HG02759 (cell line): ENCODE measurements around the gene GABPA.
"Not testable (repeated sequence)": the region's sequence is repeated elsewhere in the genome, so short reads cannot be mapped to it uniquely, and the experiment has no call there.

Experiments
- ATAC-seq: cut with Tn5 transposase; IDR thresholded peaks from one replicate; pipeline ENCODE4 v1.9.1; 2021; ENCODE audit warnings: mild to moderate bottlenecking, moderate library complexity; ENCODE audit not compliant: unreplicated experiment

GABPA gene

DNA sequence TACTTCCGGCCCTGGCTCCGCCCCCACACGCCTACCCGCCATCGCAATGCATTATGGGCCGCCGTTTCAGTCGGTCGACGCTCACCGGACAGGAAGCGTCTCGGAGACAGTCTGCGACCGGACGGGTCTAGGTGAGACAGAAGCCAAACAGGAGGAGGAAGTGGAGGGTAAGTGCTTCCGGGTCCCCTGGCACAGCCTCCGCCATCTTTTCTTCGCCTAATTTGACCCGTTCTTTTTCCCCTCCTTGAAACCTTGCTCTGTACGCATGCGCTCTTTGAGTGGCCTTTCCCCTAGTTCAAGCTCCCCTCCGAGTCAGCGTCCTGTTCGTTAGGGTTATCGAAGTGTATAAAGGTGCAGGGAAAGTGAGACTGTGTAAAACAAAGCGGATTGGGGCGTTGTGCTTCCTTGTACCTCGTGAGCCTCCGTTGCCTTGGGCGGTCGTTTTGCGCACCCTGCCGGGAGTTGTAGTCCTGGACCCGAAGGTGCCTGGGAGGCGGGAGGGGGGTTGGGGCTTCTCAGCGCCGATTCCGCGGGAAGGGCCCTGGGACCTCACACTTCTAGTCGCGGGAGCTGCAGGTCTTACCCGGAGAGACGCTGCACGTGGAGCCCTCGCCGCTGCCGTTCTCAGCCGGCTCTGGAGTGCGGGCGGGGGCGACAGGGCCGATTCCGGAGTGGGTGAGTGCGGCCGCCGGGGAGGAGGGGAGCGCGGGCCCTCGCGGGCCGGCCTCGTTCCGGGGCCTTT lies at the start of gene GABPA, which contains the start of gene ATP5PF:
Gene GABPA, plus strand, starts transcription at position 69 of the 742 bp plus-strand sequence. CDS start 6,627 bp downstream, outside the sequence.
Gene ATP5PF, minus strand, starts transcription at position 1 of the 742 bp plus-strand sequence. CDS start 5,110 bp downstream, outside the sequence.
- ATAC-seq: peak; percentile 88

DNA sequence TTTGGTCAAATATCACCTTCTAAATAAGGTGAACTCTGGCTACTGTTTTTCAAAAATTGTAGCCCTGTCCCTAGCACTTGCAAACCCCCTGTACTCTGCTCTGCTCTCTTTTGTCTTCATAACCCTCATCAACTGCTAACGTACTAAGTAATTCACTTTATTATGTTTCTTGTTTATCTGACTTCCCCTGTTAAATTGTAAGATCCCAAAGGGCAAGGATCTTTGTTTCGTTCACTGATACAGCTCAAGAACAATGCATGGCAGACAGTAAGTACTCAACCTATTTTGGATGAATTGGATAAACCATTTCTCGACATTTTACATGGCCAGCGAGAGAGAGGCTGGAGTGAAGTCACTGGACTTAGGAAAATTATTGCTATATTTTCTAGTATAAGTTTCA lies 47.0 kb upstream of the GABPA start:
- ATAC-seq: no peak

DNA sequence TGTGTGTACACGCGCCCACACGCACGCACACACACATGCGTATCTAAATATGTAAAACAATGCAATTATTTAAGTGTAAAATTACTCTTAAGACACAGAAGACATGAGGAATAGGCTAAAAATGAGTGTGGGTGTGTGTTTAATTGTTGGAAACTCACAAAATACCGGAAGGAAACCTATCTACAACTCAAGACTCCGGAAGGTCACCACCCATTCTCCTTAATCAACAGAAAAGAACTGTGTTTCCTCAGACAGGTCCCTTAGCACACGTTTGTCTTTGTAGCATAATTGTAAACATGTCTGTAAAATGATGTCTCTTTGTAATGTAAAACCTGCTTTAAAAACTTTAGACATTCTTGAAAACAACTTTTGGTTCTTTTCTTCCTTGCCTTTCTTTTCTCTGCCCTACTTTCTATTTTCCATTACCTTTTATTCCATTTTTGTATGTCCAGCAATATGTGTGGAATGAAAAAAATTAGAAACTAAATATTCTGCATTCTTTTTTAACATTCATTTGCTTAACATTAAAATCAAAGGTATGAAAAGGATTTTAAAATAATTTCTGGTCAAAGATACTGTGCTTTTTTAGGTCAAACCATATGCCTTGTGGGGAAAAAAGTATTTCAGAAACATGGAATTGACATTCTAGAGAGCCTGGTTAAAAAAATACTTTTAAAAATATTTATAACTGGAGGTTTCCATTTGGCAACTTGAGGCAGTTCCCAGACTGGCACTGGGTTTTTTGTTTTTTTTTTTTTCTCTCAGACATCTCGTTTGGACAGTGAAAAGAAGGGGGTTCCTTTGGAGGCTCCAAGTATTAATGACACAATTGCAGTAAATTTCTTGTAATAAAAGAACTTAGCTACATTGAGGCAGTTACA lies 46.3 kb upstream of the GABPA start:
- ATAC-seq: no peak

DNA sequence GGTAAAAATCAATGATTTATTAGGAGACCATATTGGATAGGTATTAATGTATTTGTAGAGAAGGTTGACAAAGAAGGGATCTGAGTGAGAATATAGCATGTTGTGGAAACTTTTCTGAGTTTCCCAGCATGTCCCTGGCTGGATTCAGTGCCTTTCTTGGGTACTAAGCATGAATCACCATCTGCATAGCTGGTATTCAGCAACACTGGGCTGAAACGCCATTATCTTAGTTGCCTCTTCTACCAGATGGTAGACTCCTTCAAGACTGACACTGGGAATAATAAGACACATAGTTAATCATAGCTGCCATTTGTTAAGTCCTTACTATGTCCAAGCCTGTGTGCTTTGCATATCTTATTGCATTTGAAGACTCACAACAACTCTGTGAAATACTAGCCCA lies 45.5 kb upstream of the GABPA start:
- ATAC-seq: no peak

DNA sequence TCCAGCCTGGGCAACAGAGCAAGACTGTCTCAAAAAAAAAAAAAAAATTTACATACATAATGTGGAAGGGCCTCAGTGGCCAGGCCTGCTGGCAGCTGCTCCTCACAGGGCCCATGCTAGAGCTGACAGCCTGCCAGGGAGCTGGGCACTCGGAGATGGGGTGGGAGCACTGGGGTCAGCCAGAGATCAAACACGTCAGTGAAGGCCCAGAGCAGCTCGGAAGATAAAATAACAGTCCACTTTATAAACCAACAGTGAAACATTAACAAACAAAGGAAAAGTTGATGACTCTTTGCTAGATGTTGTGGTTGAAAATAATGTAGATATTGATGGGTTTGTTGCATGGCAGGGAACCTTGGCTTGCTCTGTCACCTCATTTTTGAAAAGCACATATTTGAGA lies 42.8 kb upstream of the GABPA start:
- ATAC-seq: no peak

DNA sequence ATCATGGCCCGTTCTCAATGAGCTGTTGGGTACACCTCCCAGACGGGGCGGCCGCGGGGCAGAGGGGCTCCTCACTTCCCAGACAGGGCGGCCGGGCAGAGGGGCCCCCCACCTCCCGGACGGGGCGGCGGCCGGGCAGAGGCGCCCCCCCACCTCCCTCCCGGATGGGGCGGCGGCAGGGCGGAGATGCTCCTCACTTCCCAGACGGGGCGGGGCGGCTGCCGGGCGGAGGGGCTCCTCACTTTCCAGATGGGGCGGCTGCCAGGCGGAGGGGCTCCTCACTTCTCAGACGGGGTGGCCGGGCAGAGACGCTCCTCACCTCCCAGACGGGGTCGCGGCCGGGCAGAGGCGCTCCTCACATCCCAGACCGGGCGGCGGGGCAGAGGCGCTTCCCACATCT lies 39.3 kb upstream of the GABPA start:
- ATAC-seq: not testable (repeated sequence)

DNA sequence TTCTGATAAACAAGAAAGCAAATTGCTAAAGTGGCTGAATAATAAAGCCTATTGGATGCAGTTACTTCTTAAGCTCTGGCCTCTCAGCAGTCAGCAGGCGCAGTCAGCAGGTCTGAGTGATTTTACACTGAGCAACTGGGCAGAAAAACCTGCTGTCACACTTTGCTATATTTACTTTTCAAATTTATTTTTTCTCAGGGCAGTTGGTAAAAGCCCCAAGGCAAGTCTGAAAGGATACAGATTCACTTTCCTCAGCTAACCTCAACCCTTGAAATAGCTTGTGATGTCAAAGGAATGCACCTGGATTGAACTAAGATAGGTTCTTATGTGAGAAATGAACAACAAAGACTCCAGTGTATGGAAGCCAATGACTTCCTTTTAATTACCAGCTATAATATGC lies 34.0 kb upstream of the GABPA start:
- ATAC-seq: no peak

DNA sequence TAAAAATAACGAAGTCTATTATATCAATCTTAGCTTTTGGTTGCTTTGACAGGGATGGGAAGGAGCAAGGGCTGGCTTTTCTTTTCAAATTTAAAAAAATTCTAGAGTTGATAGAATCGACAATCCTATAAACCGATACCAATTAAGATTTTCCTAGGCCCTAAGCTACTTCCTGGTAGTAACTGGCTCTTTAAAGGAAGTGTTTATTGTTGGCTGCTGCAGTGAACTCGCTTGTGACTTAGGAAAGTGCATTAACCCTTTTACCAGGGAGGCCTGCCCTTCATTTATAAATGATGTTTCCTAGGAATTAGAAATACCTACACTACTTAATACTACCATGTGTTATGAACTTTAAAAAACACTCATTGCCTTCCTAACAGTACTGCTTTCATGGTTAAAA lies 33.2 kb upstream of the GABPA start:
- no peak for ATAC-seq

DNA sequence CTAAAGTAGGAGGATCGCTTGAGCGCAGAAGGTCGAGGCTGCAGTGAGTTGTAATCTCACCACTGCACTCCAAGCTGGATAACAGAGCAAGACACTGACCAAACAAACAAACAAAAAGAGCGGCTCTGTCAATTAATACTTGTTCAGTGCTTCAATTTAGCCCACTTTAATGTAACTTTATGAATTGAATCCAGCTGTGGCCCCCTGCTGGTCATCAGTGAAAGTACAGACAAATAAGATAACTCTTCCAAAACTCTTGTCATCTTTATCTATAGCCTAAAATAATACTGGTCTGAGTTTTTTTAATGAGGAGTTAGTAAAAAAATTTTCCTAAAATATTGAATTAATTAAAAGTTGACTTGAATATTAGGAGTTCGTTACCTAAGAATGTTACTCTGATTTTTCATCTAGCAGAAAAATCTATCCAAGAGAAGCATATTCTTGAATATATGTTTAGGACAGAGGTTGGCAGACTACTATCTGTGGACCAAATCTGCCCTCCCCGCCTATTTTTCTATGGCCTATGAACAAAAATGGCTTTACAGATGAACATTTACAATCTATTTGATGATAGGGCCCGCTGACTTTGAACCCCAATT lies 26.2 kb upstream of the GABPA start:
- ATAC-seq: no peak

DNA sequence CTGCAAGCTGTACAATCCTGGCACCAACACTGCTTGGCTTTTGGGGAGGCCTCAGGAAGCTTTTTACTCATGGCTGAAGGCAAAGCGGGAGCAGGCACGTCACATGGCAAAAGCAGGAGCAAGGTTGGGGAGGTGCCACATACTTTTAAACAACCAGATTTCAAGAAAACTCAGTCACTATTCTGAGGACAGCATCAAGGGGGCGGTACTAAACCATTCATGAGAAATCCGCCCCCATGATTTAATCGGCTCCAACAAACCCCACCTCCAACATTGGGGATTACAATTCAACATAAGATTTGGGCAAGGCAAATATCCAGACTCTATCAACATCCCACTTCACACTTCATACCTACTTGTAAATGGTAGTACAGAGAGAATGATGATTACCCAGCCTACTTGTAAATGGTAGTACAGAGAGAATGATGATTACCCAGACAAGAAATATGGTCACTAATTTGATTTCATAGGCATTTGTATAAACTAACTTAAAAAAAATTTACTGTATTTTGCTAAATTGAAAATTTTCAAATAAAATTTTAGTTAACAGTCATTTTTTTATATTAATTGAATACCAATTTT lies 25.0 kb upstream of the GABPA start:
- ATAC-seq: no peak

DNA sequence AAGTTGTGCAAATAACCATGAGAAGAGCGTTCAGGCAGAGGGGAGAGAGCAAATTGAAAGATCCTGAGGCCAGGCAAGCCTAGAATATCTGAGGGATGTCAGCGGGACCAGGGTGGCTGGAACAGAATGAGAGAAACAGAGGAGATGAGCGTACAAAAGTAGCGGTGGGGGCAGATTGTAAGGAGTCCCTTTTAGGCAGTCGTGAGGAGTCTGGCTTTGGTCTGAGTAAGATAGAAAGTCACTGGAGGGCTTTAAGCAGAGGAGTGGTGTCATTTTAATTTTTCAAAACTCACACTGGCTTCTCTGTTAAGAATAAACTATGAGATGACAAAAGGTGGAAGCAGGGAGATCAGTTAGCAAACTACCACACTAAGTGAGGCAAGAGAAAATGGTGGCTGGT lies 24.2 kb upstream of the GABPA start:
- no peak for ATAC-seq

DNA sequence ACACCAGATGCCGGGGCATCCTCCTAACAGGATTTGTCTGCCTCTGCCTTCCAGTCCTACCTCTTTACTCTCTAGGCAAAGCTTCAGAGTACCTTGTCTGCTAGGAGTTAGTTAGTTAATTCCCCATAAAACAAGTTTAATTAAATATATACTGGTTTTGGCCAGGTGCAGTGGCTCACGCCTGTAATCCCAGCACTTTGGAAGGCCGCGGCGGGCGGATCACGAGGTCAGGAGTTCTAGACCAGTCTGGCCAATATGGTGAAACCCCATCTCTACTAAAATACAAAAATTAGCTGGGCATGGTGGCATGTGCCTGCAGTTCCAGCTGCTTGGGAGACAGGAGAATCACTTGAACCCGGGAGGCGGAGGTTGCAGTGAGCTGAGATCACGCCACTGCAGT lies 20.7 kb upstream of the GABPA start:
- ATAC-seq: not testable (repeated sequence)

DNA sequence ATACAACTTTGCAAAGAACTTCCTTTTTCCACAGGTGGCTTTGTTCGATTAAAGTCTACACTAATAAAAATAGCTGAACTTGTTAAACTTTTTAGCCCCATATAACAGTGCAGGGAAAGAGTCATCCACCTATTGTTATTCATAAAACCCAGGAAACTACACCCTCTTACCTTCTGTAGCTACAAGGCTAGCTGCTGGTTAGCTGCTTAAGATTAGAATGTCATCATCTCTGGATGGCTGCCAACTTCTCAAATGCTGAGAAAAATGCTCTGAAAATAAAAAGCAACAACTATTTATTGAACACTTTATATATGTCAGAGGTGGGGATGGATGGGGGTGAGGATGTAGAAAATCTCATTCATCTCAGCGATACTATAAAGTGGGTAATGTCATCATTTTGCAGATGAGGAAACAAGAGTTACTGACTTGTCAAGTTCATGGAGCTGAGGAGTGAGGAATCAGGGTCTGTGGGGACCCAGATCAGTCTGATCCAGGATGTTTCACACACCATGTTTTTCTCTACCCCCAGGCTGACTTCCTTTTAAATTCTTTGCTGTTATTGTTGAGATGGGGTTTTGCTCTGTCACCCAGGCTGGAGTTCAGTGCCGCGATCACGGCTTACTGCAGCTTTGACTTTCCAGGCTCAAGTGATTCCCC lies 17.2 kb upstream of the GABPA start:
- ATAC-seq: no peak

DNA sequence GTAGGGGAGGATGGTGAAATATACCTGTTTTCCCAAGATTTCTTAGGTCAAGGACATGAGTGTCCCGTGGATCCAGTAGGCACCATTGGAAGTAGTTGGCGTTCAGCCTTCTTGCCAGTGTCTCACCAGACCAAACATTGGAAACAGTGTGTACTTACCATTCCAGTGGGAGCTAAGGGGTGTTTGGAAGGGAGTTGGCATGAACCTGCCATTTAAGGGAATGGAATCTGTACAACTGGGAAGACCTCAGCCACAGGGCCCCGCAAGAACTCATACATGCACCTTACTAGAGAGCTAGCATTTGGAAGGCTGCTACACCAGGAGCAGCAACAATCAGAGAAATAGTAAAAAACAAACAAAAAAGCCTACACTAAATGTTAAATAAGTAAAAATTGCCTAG lies 12.8 kb upstream of the GABPA start:
- no peak for ATAC-seq

DNA sequence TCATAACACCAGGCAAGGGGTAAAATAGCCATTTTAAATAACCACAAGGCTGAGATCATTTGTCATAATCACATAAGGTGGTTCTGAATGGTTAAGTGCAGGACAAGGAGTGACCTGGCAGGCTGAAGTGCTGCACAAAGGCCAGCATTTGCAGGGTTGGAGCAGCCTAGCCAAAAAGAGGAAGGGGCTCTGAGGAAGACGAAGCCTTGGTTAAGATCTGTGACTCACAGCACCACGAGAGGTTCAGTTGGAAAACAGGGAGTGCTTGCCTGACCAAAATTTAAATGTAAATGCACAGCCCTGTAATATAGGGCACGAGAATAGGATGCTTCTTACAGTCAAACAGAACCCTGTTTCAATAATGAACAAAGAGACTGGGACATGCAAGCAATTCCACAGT lies 12.1 kb upstream of the GABPA start:
- no peak for ATAC-seq

DNA sequence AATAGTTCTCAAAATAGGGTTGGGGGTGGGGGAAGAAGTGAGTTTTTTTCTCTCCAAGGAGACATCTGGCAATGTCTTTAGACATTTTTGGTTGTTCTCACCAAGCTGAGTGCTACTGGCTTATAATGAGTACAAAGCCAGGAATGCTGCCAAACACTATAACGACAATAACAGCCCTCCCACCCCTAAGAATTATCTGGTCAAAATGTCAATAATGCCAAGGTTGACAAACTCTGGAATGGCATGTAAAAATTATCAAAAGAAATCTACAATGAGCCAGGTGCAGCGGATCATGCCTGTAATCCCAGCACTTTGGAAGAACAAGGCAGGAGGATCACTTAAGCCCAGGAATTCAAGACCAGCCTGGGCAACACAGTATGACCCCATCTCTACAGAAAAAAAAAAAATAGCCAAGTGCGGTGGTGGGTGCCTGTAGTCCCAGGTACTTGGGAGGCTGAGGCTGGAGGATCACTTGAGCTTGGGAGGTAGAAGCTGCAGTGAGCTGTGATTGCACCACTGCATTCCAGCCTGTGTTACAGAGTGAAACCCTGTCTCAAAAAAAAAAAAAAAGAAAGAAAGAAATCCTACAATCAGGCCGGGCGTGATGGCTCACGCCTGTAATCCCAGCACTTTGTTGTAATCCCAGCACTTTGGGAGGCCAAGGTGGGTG lies 2.5 kb upstream of the GABPA start:
- no peak for ATAC-seq

DNA sequence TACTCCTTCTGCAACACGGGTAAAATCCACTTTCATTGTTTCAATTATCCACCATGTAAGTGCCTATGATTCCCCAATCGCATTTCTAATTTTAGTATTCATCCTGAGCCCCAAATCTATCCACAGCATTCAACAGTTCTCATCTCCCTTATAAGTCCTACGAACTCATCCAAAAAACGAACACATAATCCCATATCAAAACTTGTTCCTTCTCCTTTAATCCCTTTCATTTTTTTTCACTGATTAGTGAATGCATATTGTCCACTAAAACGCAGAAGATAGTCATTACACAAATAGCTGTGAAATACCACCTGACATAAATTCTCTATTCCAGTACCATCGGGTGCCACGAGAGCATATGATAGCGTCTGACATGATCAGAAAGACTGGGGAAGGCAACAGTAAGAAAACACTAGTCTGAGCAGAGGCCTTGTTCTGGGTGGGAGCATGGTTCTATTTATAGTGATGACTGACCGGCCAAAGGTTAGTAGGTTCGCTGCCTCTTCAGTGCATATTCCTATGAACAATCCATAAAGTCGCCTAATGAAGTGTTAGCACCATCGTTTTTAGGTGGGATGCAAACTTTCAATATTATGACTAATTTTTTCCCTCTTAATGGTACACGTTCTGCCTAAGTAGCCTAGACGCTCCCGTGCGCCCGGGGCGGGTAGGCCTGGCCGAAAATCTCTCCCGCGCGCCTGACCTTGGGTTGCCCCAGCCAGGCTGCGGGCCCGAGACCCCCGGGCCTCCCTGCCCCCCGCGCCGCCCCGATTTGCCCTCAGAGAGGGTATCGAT lies 716 bp upstream of the GABPA start:
- peak; percentile 13 for ATAC-seq

DNA sequence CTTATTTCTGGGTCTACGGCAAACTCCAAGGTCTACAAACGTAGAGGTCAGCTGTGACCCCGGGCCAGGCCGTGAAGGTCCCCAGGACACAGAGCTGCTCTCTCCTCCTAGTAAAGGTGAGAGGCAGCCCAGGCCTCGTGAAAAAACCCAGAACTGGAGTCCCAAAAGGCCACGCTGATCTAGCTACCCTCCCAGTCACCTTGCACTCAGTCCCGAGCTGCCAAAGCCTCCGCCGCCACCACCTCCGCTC lies 193 bp upstream of the GABPA start:
- peak; percentile 2 for ATAC-seq
